Astrocyte of the cerebellum (primary cell): ENCODE results near the gene MSANTD1.

Experiments used
- DNase-seq: peaks from one replicate; pipeline ENCODE4 v3.0.0-alpha.2; 2011; ENCODE audit warnings: low read depth
- H3K4me3 ChIP-seq: 2 replicates; pipeline ENCODE4 v1.5.1; 2011; ENCODE audit warnings: mild to moderate bottlenecking, low read depth, low read length, moderate library complexity
- in situ Hi-C: cut with HindIII; loops from 2 replicates; pipeline ENCODE4 v1.10.0; 2017; ENCODE audit warnings: low sequenced_read_pairs
- TF ChIP-seq, protein P1 (sequence below): IDR thresholded peaks from 2 replicates; pipeline ENCODE4 v1.5.1; 2012; ENCODE audit warnings: low read length, low read depth, moderate library complexity, mild to moderate bottlenecking; ENCODE audit errors: missing control alignments

MSANTD1 gene

DNA sequence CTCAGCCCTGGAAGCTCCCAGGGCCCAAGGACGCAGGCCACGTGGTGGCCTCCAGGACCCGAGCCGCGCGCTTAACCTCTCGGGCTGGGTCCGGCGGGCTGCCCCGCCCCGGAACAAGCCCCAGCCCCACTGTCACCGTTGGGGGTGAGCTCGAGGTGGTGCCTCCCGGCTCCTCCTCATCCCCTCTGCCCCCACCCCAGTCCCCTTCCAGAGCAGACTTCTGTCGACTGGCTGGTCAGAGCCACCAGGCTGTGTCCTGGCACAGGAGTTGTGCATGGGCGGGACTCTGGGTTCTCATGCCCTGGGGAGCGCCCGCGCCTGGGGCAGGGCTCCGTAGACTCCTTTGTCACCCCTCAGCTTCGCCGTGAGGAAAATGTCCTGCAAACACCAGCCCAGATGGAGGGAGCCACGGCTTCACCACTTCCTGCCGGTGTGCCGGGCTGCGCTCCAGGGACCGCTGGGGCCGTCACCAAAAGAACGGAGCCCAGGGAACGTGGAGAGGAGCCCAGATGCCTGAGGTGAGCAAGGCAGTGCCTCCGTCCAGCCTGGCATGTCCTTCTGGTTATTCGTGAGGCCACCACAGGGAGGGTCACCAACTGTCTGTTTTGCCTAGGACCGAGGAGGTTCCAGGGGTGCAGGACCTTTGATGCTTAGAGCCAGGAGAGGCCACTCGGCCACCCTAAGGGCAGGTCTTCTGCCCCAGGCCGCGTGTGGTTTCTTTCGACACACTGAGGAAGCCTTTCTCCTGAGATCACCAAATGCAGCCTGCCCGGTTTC, 36.8 kb downstream of the MSANTD1 start:
- H3K4me3 ChIP-seq: no peak overlapping the region
- TF ChIP-seq, protein P1, sequence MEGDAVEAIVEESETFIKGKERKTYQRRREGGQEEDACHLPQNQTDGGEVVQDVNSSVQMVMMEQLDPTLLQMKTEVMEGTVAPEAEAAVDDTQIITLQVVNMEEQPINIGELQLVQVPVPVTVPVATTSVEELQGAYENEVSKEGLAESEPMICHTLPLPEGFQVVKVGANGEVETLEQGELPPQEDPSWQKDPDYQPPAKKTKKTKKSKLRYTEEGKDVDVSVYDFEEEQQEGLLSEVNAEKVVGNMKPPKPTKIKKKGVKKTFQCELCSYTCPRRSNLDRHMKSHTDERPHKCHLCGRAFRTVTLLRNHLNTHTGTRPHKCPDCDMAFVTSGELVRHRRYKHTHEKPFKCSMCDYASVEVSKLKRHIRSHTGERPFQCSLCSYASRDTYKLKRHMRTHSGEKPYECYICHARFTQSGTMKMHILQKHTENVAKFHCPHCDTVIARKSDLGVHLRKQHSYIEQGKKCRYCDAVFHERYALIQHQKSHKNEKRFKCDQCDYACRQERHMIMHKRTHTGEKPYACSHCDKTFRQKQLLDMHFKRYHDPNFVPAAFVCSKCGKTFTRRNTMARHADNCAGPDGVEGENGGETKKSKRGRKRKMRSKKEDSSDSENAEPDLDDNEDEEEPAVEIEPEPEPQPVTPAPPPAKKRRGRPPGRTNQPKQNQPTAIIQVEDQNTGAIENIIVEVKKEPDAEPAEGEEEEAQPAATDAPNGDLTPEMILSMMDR: no peak
- peak; percentile 70 for DNase-seq
- in situ Hi-C loops: no loop called here

DNA sequence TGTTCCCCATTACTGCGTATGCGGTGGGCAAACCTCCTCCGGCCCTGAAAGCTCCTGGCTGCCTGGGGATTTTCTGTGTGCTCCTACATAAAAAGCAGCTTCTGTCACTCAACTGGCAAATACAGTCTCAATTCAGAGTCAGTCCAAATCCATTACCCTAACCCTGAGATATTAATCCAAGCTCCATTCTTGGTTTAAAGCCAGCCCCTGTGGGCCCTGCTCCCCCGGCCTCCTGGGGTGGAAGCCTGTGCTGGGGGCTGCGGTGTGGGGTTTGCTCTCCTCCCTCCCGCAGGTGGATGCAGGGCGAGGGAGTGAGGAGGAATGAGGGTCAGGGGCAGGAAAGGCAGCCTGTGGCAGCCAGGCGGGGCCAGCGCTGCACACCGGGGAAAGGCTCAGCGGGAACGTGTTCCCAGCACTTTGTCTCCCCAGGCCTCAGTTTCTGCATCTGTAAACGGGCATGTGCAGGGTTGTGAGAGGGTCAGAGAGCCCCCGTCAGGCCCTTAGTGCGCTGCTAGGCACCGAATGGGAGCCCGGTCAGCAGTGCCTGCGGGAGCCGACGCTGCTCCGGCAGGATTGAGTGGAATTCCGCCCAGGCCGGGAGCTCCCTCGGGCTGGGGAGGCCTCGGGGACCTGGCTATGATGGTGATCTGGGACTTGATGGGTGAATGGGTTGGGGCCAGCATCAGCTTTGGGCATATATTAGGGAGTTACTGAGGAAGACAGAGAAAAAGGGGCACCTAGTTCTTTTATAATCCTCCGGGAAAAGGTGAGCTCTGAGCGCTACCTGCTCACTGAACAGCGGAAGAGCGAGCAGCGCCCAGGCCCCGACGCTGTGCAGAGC, 37.6 kb downstream of the MSANTD1 start:
- in situ Hi-C loops: no loop called here
- no peak overlapping the region for H3K4me3 ChIP-seq
- DNase-seq: peak; percentile 84
- TF ChIP-seq, protein P1: no peak

DNA sequence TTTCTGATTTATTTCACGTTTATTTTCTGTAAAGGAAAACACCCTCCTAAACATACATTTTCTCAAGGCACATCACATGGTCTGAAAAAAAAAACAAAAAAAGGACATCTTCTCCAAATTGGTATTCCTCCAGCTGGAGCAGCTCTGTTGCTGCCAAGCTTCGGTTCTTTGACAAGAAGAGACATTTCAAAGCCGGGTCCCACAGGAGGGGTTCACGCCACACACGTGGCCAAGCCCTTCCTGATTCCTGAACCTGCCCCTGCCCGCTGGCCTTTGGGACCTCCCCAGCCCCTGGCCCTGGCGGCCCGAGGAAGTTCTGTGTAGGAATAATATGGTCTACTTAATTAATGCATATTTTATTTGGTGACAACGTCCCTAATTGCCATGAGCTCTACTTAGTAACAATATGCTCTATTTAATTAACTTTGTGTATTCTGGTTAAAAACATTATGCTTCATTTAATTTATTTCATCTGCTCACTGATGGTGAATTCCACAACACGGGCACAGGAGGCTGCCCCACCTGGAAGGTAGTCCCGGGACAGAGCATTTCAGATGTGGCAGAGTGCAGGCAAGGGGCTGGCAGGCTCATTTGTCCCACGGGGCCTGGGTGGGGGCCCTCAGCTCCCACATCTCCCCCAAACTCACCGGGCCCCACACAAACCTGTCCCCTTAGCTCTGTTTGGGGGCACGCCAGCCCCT, 38.5 kb downstream of the MSANTD1 start:
- no peak for DNase-seq
- H3K4me3 ChIP-seq: no peak overlapping the region
- in situ Hi-C loops: no loop called here
- TF ChIP-seq, protein P1: no peak

DNA sequence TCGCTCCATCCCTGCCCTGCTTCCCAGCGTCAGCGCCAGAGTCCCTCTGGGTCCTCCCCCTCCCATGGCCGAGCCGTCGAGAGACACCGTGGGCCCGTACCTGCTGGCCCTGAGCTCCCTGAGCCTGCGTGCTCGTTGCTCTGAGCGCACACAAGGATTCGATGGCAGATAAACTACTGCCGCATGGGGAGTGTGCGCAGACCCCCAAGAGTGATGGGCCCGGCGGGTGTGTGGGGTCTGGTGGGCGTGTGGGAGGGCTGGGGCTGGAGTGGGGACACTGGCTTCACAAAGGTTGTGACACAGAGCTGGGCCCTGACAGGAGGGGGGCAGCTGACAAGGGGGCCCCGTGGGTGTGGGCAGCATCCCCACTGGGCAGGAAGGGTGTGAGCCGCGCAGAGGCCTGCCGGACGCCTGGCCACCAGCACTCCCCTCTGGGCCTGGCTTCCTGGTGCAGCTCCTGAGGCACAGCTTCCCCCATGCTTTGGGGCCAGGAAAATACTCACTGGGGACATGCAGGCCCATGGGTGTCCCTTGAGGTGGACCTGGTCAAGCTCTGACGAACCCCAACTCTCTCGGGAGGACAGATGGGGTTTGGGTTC, 39.1 kb downstream of the MSANTD1 start:
- TF ChIP-seq, protein P1: no peak
- H3K4me3 ChIP-seq: no peak overlapping the region
- no peak for DNase-seq
- in situ Hi-C loops: no loop called here

DNA sequence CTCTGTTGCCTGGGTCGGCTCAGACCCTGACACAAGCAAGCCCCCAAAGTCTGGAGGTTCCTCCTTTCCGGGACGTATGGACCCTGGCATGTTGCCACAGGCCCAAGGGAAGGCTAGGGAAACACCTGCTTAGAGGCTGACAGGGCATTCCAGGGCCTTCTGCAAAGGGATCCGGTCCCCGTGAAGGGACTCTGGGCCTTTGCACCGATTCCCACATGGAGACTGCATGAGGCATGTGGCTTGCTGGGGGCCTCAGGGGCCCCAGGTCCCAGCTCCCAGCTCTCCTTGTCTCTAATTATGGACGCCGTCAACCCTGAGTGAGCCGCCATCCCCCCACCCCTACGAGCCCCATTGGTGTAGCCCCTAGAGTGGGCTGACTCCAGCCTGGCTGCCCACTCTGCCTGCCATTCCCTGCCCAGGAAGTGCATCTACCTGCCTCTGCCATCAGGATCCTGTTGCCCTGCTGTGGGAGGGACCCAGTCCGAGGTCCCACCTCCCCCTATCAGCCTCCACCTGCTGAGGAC, 39.7 kb downstream of the MSANTD1 start:
- DNase-seq: no peak
- TF ChIP-seq, protein P1: no peak
- H3K4me3 ChIP-seq: no peak overlapping the region
- in situ Hi-C loops: no loop called here

DNA sequence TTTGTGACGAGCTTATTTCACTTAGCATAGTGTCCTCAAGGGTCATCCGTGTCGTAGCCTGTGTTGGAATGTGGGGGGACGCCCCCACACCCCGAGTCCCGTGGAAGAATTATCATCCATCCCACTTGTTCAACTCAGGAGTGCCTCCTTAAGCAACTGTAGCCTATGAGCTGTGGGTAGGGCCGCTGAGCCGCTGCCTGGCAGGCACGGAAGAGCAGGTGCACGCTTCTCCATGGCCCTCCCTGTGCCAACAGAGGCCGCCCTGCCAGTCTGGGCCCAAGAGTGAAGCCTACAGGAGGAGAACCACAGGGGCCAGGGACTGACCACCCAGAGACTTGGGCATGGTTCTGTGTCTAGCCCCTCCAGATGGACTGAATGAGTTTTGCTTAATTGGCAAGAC, 41.5 kb downstream of the MSANTD1 start:
- in situ Hi-C loops: no loop called here
- TF ChIP-seq, protein P1: no peak
- no peak overlapping the region for H3K4me3 ChIP-seq
- no peak for DNase-seq
